ENCODE data around the gene FNBP1. TPM values are rescaled to one million over a fixed set of nuclear protein-coding genes. Genes with fewer than 3 reads are reported as not detected.

The FNBP1 gene
- total RNA-seq, 1 experiment from 2014 or later, result 53.6 TPM

DNA sequence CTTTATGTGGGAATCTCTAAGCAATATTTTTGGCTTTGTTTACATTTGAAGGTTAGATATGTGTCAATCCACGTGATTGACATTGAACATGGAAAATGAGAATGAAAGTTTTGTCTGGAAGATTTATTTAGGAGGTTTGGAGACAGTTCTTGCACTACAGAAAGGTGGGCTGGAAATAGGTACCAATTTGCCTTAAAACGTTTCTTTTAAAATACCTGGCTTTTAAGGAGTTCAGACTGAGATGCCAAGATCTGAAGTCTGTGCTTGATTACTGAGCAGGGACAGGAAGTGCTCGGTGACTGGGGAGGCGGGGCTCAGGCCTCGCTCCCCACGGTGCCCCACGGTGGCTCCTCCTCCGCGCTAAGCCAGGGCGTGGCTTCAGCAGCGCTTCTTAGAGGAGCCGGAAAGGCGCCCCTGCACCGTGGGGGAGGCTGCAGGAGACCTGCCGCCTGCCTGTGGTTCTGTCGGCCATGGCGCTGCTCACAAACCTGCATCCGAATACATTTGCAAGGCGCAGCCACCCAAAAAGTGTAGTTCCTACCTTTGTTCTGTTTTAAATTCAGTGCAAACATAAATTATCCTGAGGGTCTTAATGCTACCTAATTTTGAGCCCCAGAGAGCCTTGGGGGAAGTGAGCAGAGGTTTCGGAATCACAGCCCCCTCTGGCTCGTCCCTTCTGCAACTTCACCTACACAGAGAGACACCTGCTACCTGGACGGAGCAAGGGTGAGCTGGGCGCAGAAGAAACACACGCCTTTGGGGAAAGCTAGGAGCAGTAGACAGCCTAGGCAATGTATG, 158.6 kb downstream of the FNBP1 start:
- no peak overlapping the region for H3K27ac ChIP-seq (ENCODE audit: low read length)
- no peak for DNase-seq (ENCODE audit: low read depth, low spot score)
- no peaks in the 10 kb centered on the region for H3K4me1 ChIP-seq (ENCODE audit: control insufficient read depth, insufficient read depth, low read length)
- in situ Hi-C loops (cut with HindIII; ENCODE audit: low pct_unique_long_range_greater_than_20kb, low sequenced_read_pairs), result no loop called here
- H3K27me3 ChIP-seq (ENCODE audit: control insufficient read depth, insufficient read depth, low read length), result no peaks in the 10 kb centered on the region
- TF ChIP-seq SIN3A (IDR thresholded peaks at IDR 0.05; ENCODE audit: borderline replicate concordance, insufficient read depth, low read depth, low read length) (no peak), TCF7L2 (IDR thresholded peaks at IDR 0.05; ENCODE audit: low read depth, low read length) (no peak), POLR2AphosphoS5 (IDR thresholded peaks at IDR 0.05; ENCODE audit: low read depth, low read length) (no peak)
- TF ChIP-seq, protein P1, sequence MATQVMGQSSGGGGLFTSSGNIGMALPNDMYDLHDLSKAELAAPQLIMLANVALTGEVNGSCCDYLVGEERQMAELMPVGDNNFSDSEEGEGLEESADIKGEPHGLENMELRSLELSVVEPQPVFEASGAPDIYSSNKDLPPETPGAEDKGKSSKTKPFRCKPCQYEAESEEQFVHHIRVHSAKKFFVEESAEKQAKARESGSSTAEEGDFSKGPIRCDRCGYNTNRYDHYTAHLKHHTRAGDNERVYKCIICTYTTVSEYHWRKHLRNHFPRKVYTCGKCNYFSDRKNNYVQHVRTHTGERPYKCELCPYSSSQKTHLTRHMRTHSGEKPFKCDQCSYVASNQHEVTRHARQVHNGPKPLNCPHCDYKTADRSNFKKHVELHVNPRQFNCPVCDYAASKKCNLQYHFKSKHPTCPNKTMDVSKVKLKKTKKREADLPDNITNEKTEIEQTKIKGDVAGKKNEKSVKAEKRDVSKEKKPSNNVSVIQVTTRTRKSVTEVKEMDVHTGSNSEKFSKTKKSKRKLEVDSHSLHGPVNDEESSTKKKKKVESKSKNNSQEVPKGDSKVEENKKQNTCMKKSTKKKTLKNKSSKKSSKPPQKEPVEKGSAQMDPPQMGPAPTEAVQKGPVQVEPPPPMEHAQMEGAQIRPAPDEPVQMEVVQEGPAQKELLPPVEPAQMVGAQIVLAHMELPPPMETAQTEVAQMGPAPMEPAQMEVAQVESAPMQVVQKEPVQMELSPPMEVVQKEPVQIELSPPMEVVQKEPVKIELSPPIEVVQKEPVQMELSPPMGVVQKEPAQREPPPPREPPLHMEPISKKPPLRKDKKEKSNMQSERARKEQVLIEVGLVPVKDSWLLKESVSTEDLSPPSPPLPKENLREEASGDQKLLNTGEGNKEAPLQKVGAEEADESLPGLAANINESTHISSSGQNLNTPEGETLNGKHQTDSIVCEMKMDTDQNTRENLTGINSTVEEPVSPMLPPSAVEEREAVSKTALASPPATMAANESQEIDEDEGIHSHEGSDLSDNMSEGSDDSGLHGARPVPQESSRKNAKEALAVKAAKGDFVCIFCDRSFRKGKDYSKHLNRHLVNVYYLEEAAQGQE (IDR thresholded peaks at IDR 0.05; ENCODE audit: insufficient read depth in 1 of 2, low read depth in 2 of 2, low read length in 1 of 2), result no peak
- TF ChIP-seq, protein P2, sequence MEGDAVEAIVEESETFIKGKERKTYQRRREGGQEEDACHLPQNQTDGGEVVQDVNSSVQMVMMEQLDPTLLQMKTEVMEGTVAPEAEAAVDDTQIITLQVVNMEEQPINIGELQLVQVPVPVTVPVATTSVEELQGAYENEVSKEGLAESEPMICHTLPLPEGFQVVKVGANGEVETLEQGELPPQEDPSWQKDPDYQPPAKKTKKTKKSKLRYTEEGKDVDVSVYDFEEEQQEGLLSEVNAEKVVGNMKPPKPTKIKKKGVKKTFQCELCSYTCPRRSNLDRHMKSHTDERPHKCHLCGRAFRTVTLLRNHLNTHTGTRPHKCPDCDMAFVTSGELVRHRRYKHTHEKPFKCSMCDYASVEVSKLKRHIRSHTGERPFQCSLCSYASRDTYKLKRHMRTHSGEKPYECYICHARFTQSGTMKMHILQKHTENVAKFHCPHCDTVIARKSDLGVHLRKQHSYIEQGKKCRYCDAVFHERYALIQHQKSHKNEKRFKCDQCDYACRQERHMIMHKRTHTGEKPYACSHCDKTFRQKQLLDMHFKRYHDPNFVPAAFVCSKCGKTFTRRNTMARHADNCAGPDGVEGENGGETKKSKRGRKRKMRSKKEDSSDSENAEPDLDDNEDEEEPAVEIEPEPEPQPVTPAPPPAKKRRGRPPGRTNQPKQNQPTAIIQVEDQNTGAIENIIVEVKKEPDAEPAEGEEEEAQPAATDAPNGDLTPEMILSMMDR (IDR thresholded peaks at IDR 0.05), result no peak
- no peaks in the 10 kb centered on the region for H3K36me3 ChIP-seq (ENCODE audit: control insufficient read depth, insufficient read depth, low read length)
- ChIA-PET CTCF (no interaction called here), POLR2A (no interaction called here)
- no peak overlapping the region for H3K4me3 ChIP-seq (ENCODE audit: low read depth in 2 of 2, low read length in 2 of 2)
- peak; percentile 50; the same call in 1 of the 2 replicates for ATAC-seq
- no TSS peak for BruUV-seq (replicated peaks)
- intact Hi-C loops (cut with micrococcal nuclease; ENCODE audit: unreplicated experiment), result loop anchor here (10.0 kb wide), 1 partner anchor 150 kb away; no protein-coding TSS in a partner anchor
- no peaks in the 10 kb centered on the region for H3K9me3 ChIP-seq (ENCODE audit: control insufficient read depth, insufficient read depth, low read depth, low read length)

DNA sequence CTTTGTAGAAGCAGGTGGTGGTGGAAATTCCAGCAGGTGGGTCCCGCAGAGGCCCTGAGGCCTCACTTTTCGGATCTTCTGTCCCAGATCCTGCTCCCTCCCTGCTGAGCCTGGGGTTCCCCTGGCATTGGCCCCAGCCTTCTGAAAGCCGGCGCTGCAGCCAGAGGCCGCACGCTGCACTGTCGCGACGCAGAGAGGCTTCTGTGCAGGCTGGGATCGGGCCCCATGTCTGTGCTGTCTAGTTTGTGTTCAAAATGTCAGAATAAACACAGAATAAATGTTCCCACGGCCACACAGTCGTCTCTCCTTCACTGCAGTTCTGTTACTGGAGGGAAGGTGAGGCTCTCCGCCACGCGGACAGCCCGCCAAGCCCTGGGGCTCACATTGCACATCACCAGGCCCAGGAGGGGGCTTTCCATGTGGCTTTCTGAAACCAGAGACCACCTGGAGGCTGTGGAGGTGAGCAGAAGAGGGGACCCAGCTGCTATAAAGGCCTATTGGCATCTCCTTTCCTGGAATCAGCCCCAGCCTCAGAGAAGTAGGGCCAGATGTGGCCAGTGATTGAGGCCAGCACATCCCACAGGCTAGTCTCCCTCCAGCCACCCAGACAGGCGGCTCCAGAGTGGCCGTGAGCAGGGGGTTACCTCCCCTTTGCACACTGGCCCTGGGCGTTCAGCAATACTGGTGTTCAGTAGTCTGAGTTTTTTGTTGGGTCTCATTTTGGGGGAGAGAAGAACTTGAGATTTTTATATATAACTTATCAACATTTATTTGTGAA, 161.3 kb downstream of the FNBP1 start:
- no peak overlapping the region for H3K27ac ChIP-seq (ENCODE audit: low read length)
- no TSS peak for BruUV-seq (replicated peaks)
- intact Hi-C loops (cut with micrococcal nuclease; ENCODE audit: unreplicated experiment) (loop anchor here (10.0 kb wide), 1 partner anchor 153 kb away; no protein-coding TSS in a partner anchor), in situ Hi-C loops (cut with HindIII; ENCODE audit: low pct_unique_long_range_greater_than_20kb, low sequenced_read_pairs) (no loop called here)
- H3K4me1 ChIP-seq (ENCODE audit: control insufficient read depth, insufficient read depth, low read length), result no peaks in the 10 kb centered on the region
- no peaks in the 10 kb centered on the region for H3K36me3 ChIP-seq (ENCODE audit: control insufficient read depth, insufficient read depth, low read length)
- ChIA-PET POLR2A (no interaction called here), CTCF (interaction anchor here (0.7 kb wide), 1 partner anchor 122 kb away, joined by 3 read pairs; no protein-coding TSS in a partner anchor)
- no peaks in the 10 kb centered on the region for H3K27me3 ChIP-seq (ENCODE audit: control insufficient read depth, insufficient read depth, low read length)
- DNase-seq (ENCODE audit: low read depth, low spot score), result no peak
- ATAC-seq, result no peak
- no peaks in the 10 kb centered on the region for H3K9me3 ChIP-seq (ENCODE audit: control insufficient read depth, insufficient read depth, low read depth, low read length)
- TF ChIP-seq TCF7L2 (IDR thresholded peaks at IDR 0.05; ENCODE audit: low read depth, low read length), result no peak
- TF ChIP-seq, protein P2 (IDR thresholded peaks at IDR 0.05), result no peak
- TF ChIP-seq, protein P1 (IDR thresholded peaks at IDR 0.05; ENCODE audit: insufficient read depth in 1 of 2, low read depth in 2 of 2, low read length in 1 of 2), result no peak
- TF ChIP-seq POLR2AphosphoS5 (IDR thresholded peaks at IDR 0.05; ENCODE audit: low read depth, low read length), result no peak
- TF ChIP-seq SIN3A (IDR thresholded peaks at IDR 0.05; ENCODE audit: borderline replicate concordance, insufficient read depth, low read depth, low read length), result no peak
- H3K4me3 ChIP-seq (ENCODE audit: low read depth in 2 of 2, low read length in 2 of 2), result no peak overlapping the region
